Fibroblast of peridontal ligament (primary cell): ENCODE results near the gene OR6B2.
A peak's percentile ranks its signal among the peaks of the same experiment; 100 is the strongest.
"Not testable (repeated sequence)": the region's sequence is repeated elsewhere in the genome, so short reads cannot be mapped to it uniquely, and the experiment has no call there.

Experiments used
- DNase-seq: peaks from one replicate; pipeline ENCODE4 v3.0.0-alpha.2; 2010; ENCODE audit errors: extremely low read depth

The OR6B2 gene

GRCh38 chr2:240030379-240031094 lies at the start of gene OR6B2:
Gene OR6B2, minus strand, starts transcription at chr2:240030429. Its CDS starts 0 bp downstream, at chr2:240030429.
- DNase-seq: no peak

GRCh38 chr2:240078631-240079030 lies 48.4 kb upstream of the OR6B2 start:
- DNase-seq: no peak

GRCh38 chr2:240077442-240077841 lies 47.2 kb upstream of the OR6B2 start:
- no peak for DNase-seq

- no peak for DNase-seq
These were observed 44.3 kb upstream of the OR6B2 start for GRCh38 chr2:240074545-240074944.

DNA sequence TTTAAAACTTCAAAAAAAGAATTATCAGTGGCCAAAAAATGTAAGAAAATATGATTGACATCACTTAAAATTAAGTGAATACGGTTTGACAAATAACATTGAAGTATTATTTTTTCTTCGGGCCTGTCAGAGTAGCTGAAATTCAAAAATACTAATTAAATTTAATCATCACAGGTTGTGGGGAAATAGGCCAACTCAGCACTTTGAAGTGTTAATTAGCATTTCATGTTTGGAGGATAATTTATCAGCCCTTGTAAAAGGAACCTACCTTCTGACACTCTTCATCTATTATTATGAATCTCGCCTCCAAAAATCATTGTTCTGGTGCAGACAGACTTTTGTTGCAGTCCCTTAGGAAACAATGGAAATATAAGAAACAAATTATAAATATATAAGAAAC lies 40.7 kb upstream of the OR6B2 start:
- DNase-seq: no peak

- no peak for DNase-seq
These were observed 39.6 kb upstream of the OR6B2 start for GRCh38 chr2:240069829-240070228.

DNA sequence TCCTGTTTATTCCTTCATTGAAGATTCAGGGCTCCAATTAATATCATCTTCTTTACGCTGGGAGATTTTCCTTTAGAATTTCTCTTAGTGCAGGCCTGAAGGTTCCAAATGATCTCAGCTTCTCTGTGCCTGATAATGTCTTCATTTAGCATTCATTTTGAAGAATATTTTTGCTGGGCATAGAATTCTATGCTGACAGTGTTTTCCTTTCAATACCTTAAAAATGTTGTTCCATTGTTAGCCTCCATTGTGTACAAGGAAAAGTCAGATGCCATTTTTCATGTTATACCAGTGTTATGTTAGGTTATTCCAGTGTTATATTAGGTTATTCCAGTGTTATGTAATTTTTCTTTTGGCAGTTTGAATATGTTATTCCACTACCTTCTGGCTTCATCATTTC lies 38.0 kb upstream of the OR6B2 start:
- DNase-seq: no peak

- no peak for DNase-seq
These were observed 36.3 kb upstream of the OR6B2 start for GRCh38 chr2:240066489-240066888.

GRCh38 chr2:240064898-240065297 lies 34.7 kb upstream of the OR6B2 start:
- DNase-seq: no peak

DNA sequence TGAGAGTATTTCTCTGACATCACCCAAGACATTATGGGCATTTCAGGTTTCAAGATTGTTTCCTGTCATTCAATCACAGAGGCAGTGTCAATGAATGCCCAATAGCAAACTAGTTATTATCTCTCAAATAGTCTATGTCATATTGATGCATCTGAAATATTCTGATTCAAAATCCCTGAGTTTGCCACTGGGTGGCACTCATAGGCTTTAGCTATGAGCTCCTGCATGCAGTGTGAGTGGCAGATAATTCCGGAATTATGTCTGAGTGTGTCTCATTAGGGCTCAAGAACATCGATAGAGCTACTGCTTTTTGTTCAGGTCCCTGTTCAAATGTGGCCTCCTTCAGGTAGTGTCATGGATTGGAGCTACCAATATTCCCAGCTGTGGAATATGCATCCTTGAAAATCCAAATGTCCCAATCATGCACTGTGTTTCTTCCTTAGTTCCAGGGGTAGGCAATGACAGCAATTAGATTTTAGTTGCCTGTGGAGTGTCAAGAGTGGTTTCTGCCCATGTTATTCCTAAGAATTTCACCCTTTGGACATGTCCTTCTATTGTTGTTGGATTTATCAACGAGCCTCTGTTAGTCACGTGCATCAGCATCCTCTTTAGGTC lies 30.9 kb upstream of the OR6B2 start:
- peak; percentile 68 for DNase-seq

DNA sequence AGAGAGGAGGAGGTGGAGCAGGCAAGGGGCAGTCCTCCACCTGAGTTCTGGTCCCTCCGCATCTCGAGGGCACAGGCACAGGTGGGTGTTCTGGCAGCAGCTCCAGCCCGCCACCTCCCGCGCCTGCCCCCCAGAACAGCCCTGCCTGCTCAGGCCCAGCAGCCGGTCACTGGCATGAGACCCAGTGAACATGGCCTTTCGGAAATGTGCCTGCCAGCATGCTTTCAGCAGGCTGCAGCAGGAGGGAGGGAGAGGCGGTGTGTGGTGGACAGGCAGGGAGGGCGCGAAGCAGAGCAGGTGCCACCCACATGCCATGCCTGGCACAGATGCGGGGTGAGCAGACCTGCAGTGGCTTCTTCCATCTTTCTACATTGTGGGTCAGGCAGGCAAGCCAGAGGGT lies 26.4 kb upstream of the OR6B2 start:
- DNase-seq: no peak

DNA sequence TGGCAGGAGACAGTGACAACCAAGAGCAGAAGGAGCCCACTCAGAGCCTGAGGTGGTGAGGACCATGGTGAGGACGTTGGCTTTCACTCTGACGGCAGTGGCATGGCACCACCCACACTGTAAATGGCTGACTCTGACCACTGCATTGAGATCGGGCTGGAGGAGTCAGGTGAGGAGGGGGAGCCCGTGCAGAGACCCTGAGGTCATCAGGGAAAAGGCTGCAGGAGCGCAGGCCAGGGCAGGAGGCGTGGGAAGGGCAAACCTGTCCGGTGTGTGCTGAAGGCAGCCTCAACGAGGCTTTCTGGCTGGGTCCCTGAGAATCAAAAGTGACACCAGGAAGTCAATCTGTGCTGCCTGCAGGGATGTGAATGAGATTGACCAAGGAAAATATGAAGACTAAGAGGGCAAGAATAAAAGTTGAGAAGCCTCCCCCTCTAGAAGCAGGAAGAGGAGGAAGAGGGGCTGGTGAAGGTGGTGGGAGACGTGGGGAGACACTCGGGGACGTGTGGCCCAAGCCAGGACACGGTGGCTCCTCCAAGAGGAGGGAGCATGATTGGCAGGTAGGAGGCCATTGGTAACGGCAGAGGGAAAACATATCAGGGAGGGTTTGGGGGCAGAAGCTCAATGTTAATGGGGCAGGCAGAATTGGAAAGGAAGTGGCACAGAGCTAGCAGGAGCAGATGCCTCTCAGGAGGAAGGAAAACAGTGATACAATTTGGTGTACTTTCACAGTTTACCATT lies 25.1 kb upstream of the OR6B2 start:
- DNase-seq: no peak

- DNase-seq: no peak
These were observed 23.2 kb upstream of the OR6B2 start, which contains the start of gene OR6B3 for GRCh38 chr2:240053173-240054155. Gene OR6B3, minus strand, starts transcription at chr2:240053521.

DNA sequence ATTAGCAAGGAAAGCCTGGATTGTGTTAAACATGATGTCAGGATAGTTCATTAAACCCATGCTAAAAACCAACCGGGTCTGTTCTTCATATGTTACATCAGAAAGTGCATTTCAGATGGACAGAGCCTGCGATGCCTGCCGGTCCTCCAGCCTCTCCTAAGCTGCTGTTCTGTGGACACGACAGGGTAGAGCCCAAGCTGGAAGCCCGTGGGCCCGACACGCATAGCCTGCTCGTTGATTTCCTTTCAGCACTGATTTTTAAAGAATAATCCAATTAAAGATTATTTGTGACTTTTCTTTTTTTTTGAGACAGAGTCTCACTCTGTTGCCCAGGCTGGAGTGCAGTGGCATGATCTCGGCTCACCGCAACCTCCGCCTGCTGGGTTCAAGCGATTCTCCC lies 22.3 kb upstream of the OR6B2 start:
- DNase-seq: no peak

GRCh38 chr2:240051697-240052096 lies 21.5 kb upstream of the OR6B2 start:
- no peak for DNase-seq

GRCh38 chr2:240050278-240050677 lies 20.0 kb upstream of the OR6B2 start:
- no peak for DNase-seq

GRCh38 chr2:240048237-240048636 lies 18.0 kb upstream of the OR6B2 start:
- no peak for DNase-seq

- no peak for DNase-seq
These were observed 14.9 kb upstream of the OR6B2 start for GRCh38 chr2:240045098-240045497.

DNA sequence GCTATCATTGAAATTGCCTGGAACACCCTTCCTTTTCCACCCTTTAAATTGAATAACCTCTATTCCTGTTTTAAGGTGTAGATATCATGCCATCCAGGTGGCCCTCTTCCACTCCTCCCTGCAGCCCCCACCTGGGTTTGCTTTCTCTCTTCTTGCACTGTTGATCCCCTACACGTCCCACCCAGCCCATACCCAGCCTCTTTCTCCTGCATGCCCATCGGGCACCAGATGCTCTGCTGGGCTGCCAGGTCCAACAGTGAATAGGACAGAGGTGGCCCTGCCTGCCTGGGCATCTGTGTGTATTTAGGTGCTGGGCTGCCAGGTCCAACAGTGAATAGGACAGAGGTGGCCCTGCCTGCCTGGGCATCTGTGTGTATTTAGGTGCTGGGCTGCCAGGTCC lies 13.9 kb upstream of the OR6B2 start:
- DNase-seq: not testable (repeated sequence)

DNA sequence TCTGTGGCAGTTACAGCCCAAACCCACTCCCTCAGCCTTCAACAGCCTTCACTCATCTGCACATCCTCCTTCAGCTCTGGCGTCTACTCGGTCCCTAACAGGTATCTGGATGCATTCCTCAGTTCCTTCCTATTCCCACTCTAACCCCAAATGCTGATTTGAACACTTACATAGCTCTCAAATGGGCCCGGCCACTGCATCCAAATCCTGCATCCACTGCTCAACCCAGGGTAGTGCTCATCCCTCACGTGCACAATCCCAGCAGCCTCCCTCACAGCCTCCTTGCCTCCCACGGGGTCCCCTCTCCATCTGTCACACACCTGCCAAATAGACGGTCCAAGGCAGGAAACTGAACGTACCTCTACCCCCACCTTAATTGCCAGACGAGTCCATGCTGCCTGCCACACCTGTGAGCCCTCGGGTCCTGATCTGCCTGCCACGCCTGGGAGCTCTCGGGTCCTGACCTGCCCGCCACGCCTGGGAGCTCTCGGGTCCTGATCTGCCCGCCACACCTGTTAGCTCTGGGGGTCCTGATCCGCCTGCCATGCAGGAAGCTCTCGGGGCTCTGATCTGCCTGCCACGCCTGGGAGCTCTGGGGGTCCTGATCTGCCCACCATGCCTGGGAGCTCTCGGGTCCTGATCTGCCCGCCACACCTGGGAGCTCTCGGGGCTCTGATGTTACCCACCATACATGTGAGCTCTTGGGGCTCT lies 13.2 kb upstream of the OR6B2 start:
- no peak for DNase-seq

GRCh38 chr2:240042740-240043139 lies 12.5 kb upstream of the OR6B2 start:
- DNase-seq: no peak
